ENCODE measurements around the gene CCNB1IP1. TPM values are rescaled to one million over a fixed set of nuclear protein-coding genes. Genes with fewer than 3 reads are reported as not detected.

Gene CCNB1IP1
- total RNA-seq, 1 donor from 2014 or later, result 95.9 TPM

GRCh38 chr14:20356422-20356821 lies 23.3 kb upstream of the CCNB1IP1 start:
- DNase-seq (ENCODE audit: extremely low spot score, unreplicated experiment), result no peak
- no peak for TF ChIP-seq CTCF (conservative IDR thresholded peaks at IDR 0.05)
- Mint-ChIP-seq H3K9me3 (no peaks in the 10 kb centered on the region), H3K27ac (no peak overlapping the region), H3K27me3 (no peaks in the 10 kb centered on the region), H3K4me3 (no peak overlapping the region), H3K36me3 (peaks cover 31% of the 10 kb centered on the region), H3K4me1 (ENCODE audit: unreplicated experiment) (no peaks in the 10 kb centered on the region)

GRCh38 chr14:20350860-20351259 lies 17.8 kb upstream of the CCNB1IP1 start:
- DNase-seq (ENCODE audit: extremely low spot score, unreplicated experiment), result no peak
- TF ChIP-seq CTCF (conservative IDR thresholded peaks at IDR 0.05), result no peak
- Mint-ChIP-seq H3K4me3 (no peak overlapping the region), H3K9me3 (no peaks in the 10 kb centered on the region), H3K4me1 (ENCODE audit: unreplicated experiment) (no peaks in the 10 kb centered on the region), H3K27me3 (no peaks in the 10 kb centered on the region), H3K36me3 (peaks cover 32% of the 10 kb centered on the region), H3K27ac (no peak overlapping the region)

- no peaks in the 10 kb centered on the region for H3K9me3 Mint-ChIP-seq
- no peaks in the 10 kb centered on the region for H3K27me3 Mint-ChIP-seq
- H3K4me1 Mint-ChIP-seq (ENCODE audit: unreplicated experiment), result no peaks in the 10 kb centered on the region
- no peak overlapping the region for H3K27ac Mint-ChIP-seq
- TF ChIP-seq CTCF (conservative IDR thresholded peaks at IDR 0.05), result no peak
- no peak for DNase-seq (ENCODE audit: extremely low spot score, unreplicated experiment)
- no peak overlapping the region for H3K4me3 Mint-ChIP-seq
- H3K36me3 Mint-ChIP-seq, result peaks cover 32% of the 10 kb centered on the region
Measured at GRCh38 chr14:20350282-20350681, 17.2 kb upstream of the CCNB1IP1 start.

- H3K27me3 Mint-ChIP-seq, result peaks cover 4% of the 10 kb centered on the region
- H3K4me1 Mint-ChIP-seq (ENCODE audit: unreplicated experiment), result peaks cover 5% of the 10 kb centered on the region
- H3K4me3 Mint-ChIP-seq, result no peak overlapping the region
- no peak for DNase-seq (ENCODE audit: extremely low spot score, unreplicated experiment)
- no peak for TF ChIP-seq CTCF (conservative IDR thresholded peaks at IDR 0.05)
- no peak overlapping the region for H3K27ac Mint-ChIP-seq
- H3K9me3 Mint-ChIP-seq, result no peaks in the 10 kb centered on the region
- peaks cover 31% of the 10 kb centered on the region for H3K36me3 Mint-ChIP-seq
Measured at GRCh38 chr14:20347747-20348146, 14.7 kb upstream of the CCNB1IP1 start.

GRCh38 chr14:20346713-20347112 lies 13.6 kb upstream of the CCNB1IP1 start:
- peaks cover 5% of the 10 kb centered on the region for H3K4me1 Mint-ChIP-seq (ENCODE audit: unreplicated experiment)
- H3K27me3 Mint-ChIP-seq, result peaks cover 4% of the 10 kb centered on the region
- H3K27ac Mint-ChIP-seq, result no peak overlapping the region
- peaks cover 28% of the 10 kb centered on the region for H3K36me3 Mint-ChIP-seq
- no peaks in the 10 kb centered on the region for H3K9me3 Mint-ChIP-seq
- H3K4me3 Mint-ChIP-seq, result no peak overlapping the region
- TF ChIP-seq CTCF (conservative IDR thresholded peaks at IDR 0.05), result no peak
- DNase-seq (ENCODE audit: extremely low spot score, unreplicated experiment), result no peak

- peaks cover 4% of the 10 kb centered on the region for H3K27me3 Mint-ChIP-seq
- H3K9me3 Mint-ChIP-seq, result no peaks in the 10 kb centered on the region
- H3K36me3 Mint-ChIP-seq, result peaks cover 23% of the 10 kb centered on the region
- no peak for DNase-seq (ENCODE audit: extremely low spot score, unreplicated experiment)
- H3K4me3 Mint-ChIP-seq, result peak overlapping the region; percentile 71
- H3K27ac Mint-ChIP-seq, result peak overlapping the region; percentile 61
- peaks cover 5% of the 10 kb centered on the region for H3K4me1 Mint-ChIP-seq (ENCODE audit: unreplicated experiment)
- TF ChIP-seq CTCF (conservative IDR thresholded peaks at IDR 0.05), result no peak
Measured at GRCh38 chr14:20345366-20345765, 12.3 kb upstream of the CCNB1IP1 start.
